Panc1 (cell line): ENCODE results near the gene AFF2. TPM values are rescaled to one million over a fixed set of nuclear protein-coding genes. Genes with fewer than 3 reads are reported as not detected.

ENCODE experiments used
- ATAC-seq: fragments of 200-7000 bp; cut with Tn5 transposase; 2 replicates; pipeline ENCODE4 v1.9.1; 2020; ENCODE audit warnings: mild to moderate bottlenecking, moderate library complexity
- BruUV-seq: library from RNA; stranded (reverse); fragments of 400-500 nt; replicated peaks from 2 replicates; lab custom pipeline; 2021; lab: Mats Ljungman, UMichigan
- CTCF ChIA-PET: fragments of 300-600 bp; sonication (Branson Sonifier 250); formaldehyde crosslinking; loops from one replicate; lab custom pipeline; 2022; ENCODE audit warnings: antibody characterized with exemption; lab: Charles Lee
- POLR2A ChIA-PET: fragments of 300-600 bp; sonication (Branson Sonifier 250); formaldehyde crosslinking; loops from one replicate; lab custom pipeline; 2022; ENCODE audit warnings: antibody characterized with exemption; lab: Charles Lee
- DNase-seq: peaks from one replicate; pipeline ENCODE4 v3.0.0-alpha.2; 2010; ENCODE audit warnings: low read depth, low spot score
- H3K27ac ChIP-seq: 2 replicates; pipeline ENCODE4 v1.5.1; 2011; ENCODE audit warnings: mild to moderate bottlenecking, low read length, inconsistent platforms
- H3K27me3 ChIP-seq: fragments of 200-500 bp; sonication (Bioruptor generic); 2 replicates; pipeline ENCODE4 v1.6.0; 2014; ENCODE audit warnings: low read length, inconsistent platforms; ENCODE audit not compliant: control insufficient read depth, insufficient read depth
- H3K36me3 ChIP-seq: fragments of 200-500 bp; sonication (Bioruptor generic); 2 replicates; pipeline ENCODE4 v1.5.1; 2014; ENCODE audit warnings: inconsistent platforms, mild to moderate bottlenecking, low read length, moderate library complexity; ENCODE audit not compliant: control insufficient read depth, insufficient read depth
- H3K4me1 ChIP-seq: 2 replicates; pipeline ENCODE4 v1.5.1; 2011; ENCODE audit warnings: inconsistent platforms, mild to moderate bottlenecking, low read length, moderate library complexity; ENCODE audit not compliant: control insufficient read depth, insufficient read depth
- H3K4me3 ChIP-seq, 2 experiments: 2 replicates each; pipeline ENCODE4 v1.5.1; 2011 to 2012; ENCODE audit warnings: low read depth in 2 of 2, low read length in 2 of 2, mild to moderate bottlenecking in 2 of 2, inconsistent platforms in 1 of 2, moderate library complexity in 1 of 2
- H3K9me3 ChIP-seq: fragments of 200-500 bp; sonication (Bioruptor generic); 2 replicates; pipeline ENCODE4 v1.5.1; 2014; ENCODE audit warnings: low read depth, mild to moderate bottlenecking, inconsistent platforms, low read length, moderate library complexity; ENCODE audit not compliant: control insufficient read depth, insufficient read depth
- POLR2AphosphoS5 ChIP-seq: IDR thresholded peaks from 2 replicates; pipeline ENCODE4 v1.6.1; 2012; ENCODE audit warnings: mild to moderate bottlenecking, low read depth, low read length, moderate library complexity
- SIN3A ChIP-seq: IDR thresholded peaks from 2 replicates; pipeline ENCODE4 v1.6.1; 2012; ENCODE audit warnings: low read depth, mild to moderate bottlenecking, low read length, moderate library complexity, borderline replicate concordance; ENCODE audit not compliant: insufficient read depth
- TCF7L2 ChIP-seq: IDR thresholded peaks from 2 replicates; pipeline ENCODE4 v1.6.1; 2011; ENCODE audit warnings: mild to moderate bottlenecking, low read depth, low read length, inconsistent platforms
- in situ Hi-C: cut with HindIII; loops from 2 replicates; pipeline ENCODE4 v1.10.0; 2016; ENCODE audit warnings: low sequenced_read_pairs, low pct_unique_long_range_greater_than_20kb
- intact Hi-C: fragments of 100-400 bp; cut with micrococcal nuclease; formaldehyde crosslinking; loops from one replicate; pipeline ENCODE4 v1.10.0; 2022; ENCODE audit not compliant: unreplicated experiment
- total RNA-seq: library from RNA; stranded (reverse); gene quantifications from one replicate; pipeline ENCODE4 v1.2.1, GENCODE V29; 2021; ENCODE audit not compliant: unreplicated experiment
- TF ChIP-seq, protein P1 (sequence below): fragments of 450-650 bp; IDR thresholded peaks from 2 replicates; pipeline ENCODE4 v1.5.1; 2017; ENCODE audit warnings: mild to moderate bottlenecking
- TF ChIP-seq, protein P2 (sequence below), 2 experiments: IDR thresholded peaks; 2 replicates each; pipeline ENCODE4 v1.6.1; 2011 to 2012; ENCODE audit warnings: low read depth in 2 of 2, control low read depth in 1 of 2, low read length in 1 of 2, mild to moderate bottlenecking in 1 of 2, moderate library complexity in 1 of 2; ENCODE audit not compliant: insufficient read depth in 1 of 2

AFF2 gene
- total RNA-seq, 1 experiment from 2014 or later = 0.05 TPM

GRCh38 chrX:148504506-148504905, 4.1 kb downstream of the AFF2 start:
- ChIA-PET CTCF (no interaction called here), POLR2A (no interaction called here)
- TF ChIP-seq, protein P1, sequence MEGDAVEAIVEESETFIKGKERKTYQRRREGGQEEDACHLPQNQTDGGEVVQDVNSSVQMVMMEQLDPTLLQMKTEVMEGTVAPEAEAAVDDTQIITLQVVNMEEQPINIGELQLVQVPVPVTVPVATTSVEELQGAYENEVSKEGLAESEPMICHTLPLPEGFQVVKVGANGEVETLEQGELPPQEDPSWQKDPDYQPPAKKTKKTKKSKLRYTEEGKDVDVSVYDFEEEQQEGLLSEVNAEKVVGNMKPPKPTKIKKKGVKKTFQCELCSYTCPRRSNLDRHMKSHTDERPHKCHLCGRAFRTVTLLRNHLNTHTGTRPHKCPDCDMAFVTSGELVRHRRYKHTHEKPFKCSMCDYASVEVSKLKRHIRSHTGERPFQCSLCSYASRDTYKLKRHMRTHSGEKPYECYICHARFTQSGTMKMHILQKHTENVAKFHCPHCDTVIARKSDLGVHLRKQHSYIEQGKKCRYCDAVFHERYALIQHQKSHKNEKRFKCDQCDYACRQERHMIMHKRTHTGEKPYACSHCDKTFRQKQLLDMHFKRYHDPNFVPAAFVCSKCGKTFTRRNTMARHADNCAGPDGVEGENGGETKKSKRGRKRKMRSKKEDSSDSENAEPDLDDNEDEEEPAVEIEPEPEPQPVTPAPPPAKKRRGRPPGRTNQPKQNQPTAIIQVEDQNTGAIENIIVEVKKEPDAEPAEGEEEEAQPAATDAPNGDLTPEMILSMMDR = no peak
- no peak for TF ChIP-seq TCF7L2
- TF ChIP-seq POLR2AphosphoS5 = no peak
- TF ChIP-seq, protein P2, sequence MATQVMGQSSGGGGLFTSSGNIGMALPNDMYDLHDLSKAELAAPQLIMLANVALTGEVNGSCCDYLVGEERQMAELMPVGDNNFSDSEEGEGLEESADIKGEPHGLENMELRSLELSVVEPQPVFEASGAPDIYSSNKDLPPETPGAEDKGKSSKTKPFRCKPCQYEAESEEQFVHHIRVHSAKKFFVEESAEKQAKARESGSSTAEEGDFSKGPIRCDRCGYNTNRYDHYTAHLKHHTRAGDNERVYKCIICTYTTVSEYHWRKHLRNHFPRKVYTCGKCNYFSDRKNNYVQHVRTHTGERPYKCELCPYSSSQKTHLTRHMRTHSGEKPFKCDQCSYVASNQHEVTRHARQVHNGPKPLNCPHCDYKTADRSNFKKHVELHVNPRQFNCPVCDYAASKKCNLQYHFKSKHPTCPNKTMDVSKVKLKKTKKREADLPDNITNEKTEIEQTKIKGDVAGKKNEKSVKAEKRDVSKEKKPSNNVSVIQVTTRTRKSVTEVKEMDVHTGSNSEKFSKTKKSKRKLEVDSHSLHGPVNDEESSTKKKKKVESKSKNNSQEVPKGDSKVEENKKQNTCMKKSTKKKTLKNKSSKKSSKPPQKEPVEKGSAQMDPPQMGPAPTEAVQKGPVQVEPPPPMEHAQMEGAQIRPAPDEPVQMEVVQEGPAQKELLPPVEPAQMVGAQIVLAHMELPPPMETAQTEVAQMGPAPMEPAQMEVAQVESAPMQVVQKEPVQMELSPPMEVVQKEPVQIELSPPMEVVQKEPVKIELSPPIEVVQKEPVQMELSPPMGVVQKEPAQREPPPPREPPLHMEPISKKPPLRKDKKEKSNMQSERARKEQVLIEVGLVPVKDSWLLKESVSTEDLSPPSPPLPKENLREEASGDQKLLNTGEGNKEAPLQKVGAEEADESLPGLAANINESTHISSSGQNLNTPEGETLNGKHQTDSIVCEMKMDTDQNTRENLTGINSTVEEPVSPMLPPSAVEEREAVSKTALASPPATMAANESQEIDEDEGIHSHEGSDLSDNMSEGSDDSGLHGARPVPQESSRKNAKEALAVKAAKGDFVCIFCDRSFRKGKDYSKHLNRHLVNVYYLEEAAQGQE (IDR thresholded peaks at IDR 0.05; ENCODE audit: insufficient read depth in 1 of 2, low read depth in 2 of 2, low read length in 1 of 2) = no peak
- no peak for TF ChIP-seq SIN3A
- no peak for DNase-seq
- H3K4me1 ChIP-seq = peaks cover 2% of the 10 kb centered on the region; the same call in 1 of the 2 replicates
- intact Hi-C loops = no loop called here
- no peak overlapping the region for H3K27ac ChIP-seq
- in situ Hi-C loops = no loop called here
- ATAC-seq = no peak
- BruUV-seq = no TSS peak
- H3K4me3 ChIP-seq = no peak overlapping the region
- H3K9me3 ChIP-seq = no peaks in the 10 kb centered on the region
- H3K36me3 ChIP-seq = no peaks in the 10 kb centered on the region
- H3K27me3 ChIP-seq = peaks cover 23% of the 10 kb centered on the region

- BruUV-seq = no TSS peak
- ChIA-PET CTCF (no interaction called here), POLR2A (no interaction called here)
- in situ Hi-C loops = no loop called here
- Histone ChIP-seq H3K4me3 (no peak overlapping the region), H3K36me3 (no peaks in the 10 kb centered on the region), H3K9me3 (no peaks in the 10 kb centered on the region), H3K27ac (no peak overlapping the region), H3K27me3 (peaks cover 12% of the 10 kb centered on the region), H3K4me1 (no peaks in the 10 kb centered on the region)
- no peak for ATAC-seq
- DNase-seq = no peak
- TF ChIP-seq, protein P1 = no peak
- TF ChIP-seq SIN3A (no peak), TCF7L2 (no peak), POLR2AphosphoS5 (no peak)
- TF ChIP-seq, protein P2 (IDR thresholded peaks at IDR 0.05; ENCODE audit: insufficient read depth in 1 of 2, low read depth in 2 of 2, low read length in 1 of 2) = no peak
- intact Hi-C loops = no loop called here
Measured at GRCh38 chrX:148507418-148507817, 7.0 kb downstream of the AFF2 start.
